GM12878 (cell line): ENCODE measurements around the gene LIMCH1. TPM values are rescaled to one million over a fixed set of nuclear protein-coding genes. Genes with fewer than 3 reads are reported as not detected.

Experiments
- ATAC-seq: fragments of 200-7000 bp; cut with Tn5 transposase; 3 replicates; pipeline ENCODE4 v1.9.1; 2020; ENCODE audit warnings: mild to moderate bottlenecking, moderate library complexity
- BruUV-seq: library from RNA; stranded (reverse); fragments of 400-500 nt; replicated peaks from 2 replicates; lab custom pipeline; 2021; lab: Mats Ljungman, UMichigan
- CTCF ChIA-PET: fragments of 300-600 bp; sonication (Branson Sonifier 250); formaldehyde crosslinking; extraction: SDS; loops from one replicate; lab custom pipeline; 2021; ENCODE audit warnings: inconsistent platforms; lab: Yijun Ruan, JAX
- POLR2A ChIA-PET: fragments of 350-600 bp; formaldehyde crosslinking; extraction: SDS; loops from one replicate; lab custom pipeline; 2021; ENCODE audit warnings: inconsistent platforms; lab: Charles Lee
- RAD21 ChIA-PET: fragments of 300-600 bp; sonication (Branson Sonifier 250); formaldehyde crosslinking; loops from one replicate; lab custom pipeline; 2023; ENCODE audit warnings: antibody characterized with exemption; ENCODE audit not compliant: unreplicated experiment; lab: Charles Lee
- SMC1A ChIA-PET: fragments of 300-600 bp; sonication (Branson Sonifier 250); formaldehyde crosslinking; loops from one replicate; lab custom pipeline; 2023; ENCODE audit not compliant: unreplicated experiment, uncharacterized antibody; lab: Charles Lee
- DNase-seq: peaks from one replicate; pipeline ENCODE4 v3.0.0-alpha.2; 2011; ENCODE audit warnings: low read depth, low spot score
- FAIRE-seq: peaks from 3 replicates; lab custom pipeline; 2011; peaks lifted over from hg19 to GRCh38; lab: Jason Lieb, UNC
- H2AFZ ChIP-seq: 2 replicates; pipeline ENCODE4 v1.6.0; 2011; ENCODE audit warnings: low read depth, low read length, control low read depth; ENCODE audit not compliant: control insufficient read depth
- H3K27ac ChIP-seq: 2 replicates; pipeline ENCODE4 v1.5.1; 2011; ENCODE audit warnings: control low read depth; ENCODE audit not compliant: control insufficient read depth, insufficient read depth
- H3K27me3 ChIP-seq, 2 experiments: replicated peaks in 1 of 2; 2 replicates each; pipeline versions ENCODE4 v1.6.0 to v1.6.1; 2011; ENCODE audit warnings: low read length in 1 of 2; ENCODE audit not compliant: control insufficient read depth in 2 of 2, insufficient read depth in 2 of 2
- H3K36me3 ChIP-seq, 2 experiments: 2 replicates each; pipeline ENCODE4 v1.5.1; 2011; ENCODE audit warnings: low read length in 1 of 2; ENCODE audit not compliant: control insufficient read depth in 2 of 2, insufficient read depth in 2 of 2
- H3K4me1 ChIP-seq: 2 replicates; pipeline ENCODE4 v1.6.1; 2011; ENCODE audit warnings: mild to moderate bottlenecking, low read length, moderate library complexity, mixed read lengths; ENCODE audit not compliant: control insufficient read depth, insufficient read depth
- H3K4me2 ChIP-seq: 2 replicates; pipeline ENCODE4 v1.6.0; 2011; ENCODE audit warnings: control low read depth; ENCODE audit not compliant: control insufficient read depth, insufficient read depth
- H3K4me3 ChIP-seq: fragments of 200-600 bp; sonication (generic); 2 replicates; pipeline ENCODE4 v1.5.1; 2016
- H3K79me2 ChIP-seq: 2 replicates; pipeline ENCODE4 v1.6.0; 2011; ENCODE audit warnings: low read length; ENCODE audit not compliant: control insufficient read depth, insufficient read depth
- H3K9ac ChIP-seq: 2 replicates; pipeline ENCODE4 v1.8.0; 2011; ENCODE audit warnings: low read length, control low read depth, mixed read lengths; ENCODE audit not compliant: control insufficient read depth, insufficient read depth
- H3K9me3 ChIP-seq: replicated peaks from 3 replicates; pipeline ENCODE4 v1.5.1; 2011; ENCODE audit warnings: mild to moderate bottlenecking, low read length; ENCODE audit not compliant: control insufficient read depth, insufficient read depth
- H4K20me1 ChIP-seq: 2 replicates; pipeline ENCODE4 v1.6.0; 2011; ENCODE audit not compliant: control insufficient read depth, insufficient read depth
- HCFC1 ChIP-seq: fragments of 150-350 bp; IDR thresholded peaks from 2 replicates; pipeline ENCODE4 v1.6.1; 2014; ENCODE audit warnings: low read length
- PKNOX1 ChIP-seq: fragments of 450-650 bp; IDR thresholded peaks from 2 replicates; pipeline ENCODE4 v1.6.1; 2016; ENCODE audit warnings: mild to moderate bottlenecking
- POU2F2 ChIP-seq: IDR thresholded peaks from 3 replicates; pipeline ENCODE4 v1.6.1; 2011; ENCODE audit warnings: low read depth, mild to moderate bottlenecking, low read length, borderline replicate concordance
- SMARCA5 ChIP-seq: fragments of 450-650 bp; IDR thresholded peaks from 2 replicates; pipeline ENCODE4 v1.6.1; 2017; ENCODE audit warnings: mild to moderate bottlenecking
- TAF1 ChIP-seq: IDR thresholded peaks from 2 replicates; pipeline ENCODE4 v1.6.1; 2011; ENCODE audit warnings: mild to moderate bottlenecking, low read depth, low read length, borderline replicate concordance
- ZBED1 ChIP-seq: IDR thresholded peaks from 2 replicates; pipeline ENCODE4 v1.6.1; 2016; ENCODE audit warnings: borderline replicate concordance
- ZBTB33 ChIP-seq: fragments of 450-650 bp; IDR thresholded peaks from 2 replicates; pipeline ENCODE4 v1.6.1; 2017; ENCODE audit warnings: mild to moderate bottlenecking
- WGBS: methylation state at CpG from one replicate; pipeline ENCODE4 v1.1.6; 2016; ENCODE audit warnings: low lambda C conversion rate; ENCODE audit not compliant: insufficient replicate concordance, insufficient coverage; ENCODE audit errors: missing lambda C conversion rate; 5-methylcytosine and 5-hydroxymethylcytosine counted together
- in situ Hi-C: fragments of 300-500 bp; cut with MboI; formaldehyde crosslinking; loops from 9 replicates; pipeline ENCODE4 v1.14.3; 2018; ENCODE audit warnings: mixed read lengths
- intact Hi-C: fragments of 100-400 bp; cut with micrococcal nuclease; formaldehyde crosslinking; loops from one replicate; pipeline ENCODE4 v1.14.2; 2022; ENCODE audit not compliant: unreplicated experiment
- polyA plus RNA-seq, 11 experiments: library from polyadenylated mRNA; depleted of rRNA in 4 of 11; unstranded in 6 of 11; stranded (reverse) in 5 of 11; fragments of >200 nt; fragmentation: Nextera tagmentation in 4 of 11; fragmentation: Illumina TruSeq in 1 of 11; extraction: Ambion mirVana in 4 of 11; extraction: Trizol in 1 of 11; gene quantifications; 1 replicate in 1 of 11; 2 replicates in 10 of 11; pipeline versions ENCODE4 v1.2.1 to v1.2.3, GENCODE V29; 2011 to 2016; ENCODE audit warnings: inconsistent platforms in 2 of 11, missing spikeins in 2 of 11, low read depth in 1 of 11
- total RNA-seq, 4 experiments: library from RNA; depleted of rRNA in 3 of 4; stranded (reverse); fragments of >200 nt in 3 of 4; fragmentation: Illumina TruSeq in 1 of 4; extraction: Trizol in 1 of 4; gene quantifications; 2 replicates each; pipeline versions ENCODE4 v1.2.1 to v1.2.3, GENCODE V29; 2013 to 2021
- TF ChIP-seq, protein P1 (sequence below): fragments of 450-650 bp; formaldehyde crosslinking; IDR thresholded peaks from 2 replicates; pipeline ENCODE4 v1.5.0; 2022; ENCODE audit warnings: mild to moderate bottlenecking, missing genetic modification characterization
- TF ChIP-seq, protein P2 (sequence below): fragments of 450-650 bp; IDR thresholded peaks from 2 replicates; pipeline ENCODE4 v1.6.1; 2018; ENCODE audit warnings: borderline replicate concordance, mild to moderate bottlenecking; ENCODE audit not compliant: partially characterized antibody

Gene LIMCH1
- total and polyA plus RNA-seq, 10 of the 15 experiments (the other 5 are each of a cell fraction or from before 2014, with no cell fraction given), result 0.07 to 0.15 TPM; not detected in 8

- TF ChIP-seq, protein P1, sequence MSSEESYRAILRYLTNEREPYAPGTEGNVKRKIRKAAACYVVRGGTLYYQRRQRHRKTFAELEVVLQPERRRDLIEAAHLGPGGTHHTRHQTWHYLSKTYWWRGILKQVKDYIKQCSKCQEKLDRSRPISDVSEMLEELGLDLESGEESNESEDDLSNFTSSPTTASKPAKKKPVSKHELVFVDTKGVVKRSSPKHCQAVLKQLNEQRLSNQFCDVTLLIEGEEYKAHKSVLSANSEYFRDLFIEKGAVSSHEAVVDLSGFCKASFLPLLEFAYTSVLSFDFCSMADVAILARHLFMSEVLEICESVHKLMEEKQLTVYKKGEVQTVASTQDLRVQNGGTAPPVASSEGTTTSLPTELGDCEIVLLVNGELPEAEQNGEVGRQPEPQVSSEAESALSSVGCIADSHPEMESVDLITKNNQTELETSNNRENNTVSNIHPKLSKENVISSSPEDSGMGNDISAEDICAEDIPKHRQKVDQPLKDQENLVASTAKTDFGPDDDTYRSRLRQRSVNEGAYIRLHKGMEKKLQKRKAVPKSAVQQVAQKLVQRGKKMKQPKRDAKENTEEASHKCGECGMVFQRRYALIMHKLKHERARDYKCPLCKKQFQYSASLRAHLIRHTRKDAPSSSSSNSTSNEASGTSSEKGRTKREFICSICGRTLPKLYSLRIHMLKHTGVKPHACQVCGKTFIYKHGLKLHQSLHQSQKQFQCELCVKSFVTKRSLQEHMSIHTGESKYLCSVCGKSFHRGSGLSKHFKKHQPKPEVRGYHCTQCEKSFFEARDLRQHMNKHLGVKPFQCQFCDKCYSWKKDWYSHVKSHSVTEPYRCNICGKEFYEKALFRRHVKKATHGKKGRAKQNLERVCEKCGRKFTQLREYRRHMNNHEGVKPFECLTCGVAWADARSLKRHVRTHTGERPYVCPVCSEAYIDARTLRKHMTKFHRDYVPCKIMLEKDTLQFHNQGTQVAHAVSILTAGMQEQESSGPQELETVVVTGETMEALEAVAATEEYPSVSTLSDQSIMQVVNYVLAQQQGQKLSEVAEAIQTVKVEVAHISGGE (CRISPR knock-in tag), result no peak
These were observed 4.7 kb downstream of the LIMCH1 start (continued) for GRCh38 chr4:41542526-41543275.

- RAD21 ChIA-PET, result no interaction called here
- CTCF ChIA-PET, result no interaction called here
- POLR2A ChIA-PET, result no interaction called here
- TF ChIP-seq ZBED1 (no peak), ZBTB33 (no peak), SMARCA5 (no peak), PKNOX1 (no peak), TAF1 (no peak), POU2F2 (no peak), HCFC1 (no peak)
- TF ChIP-seq, protein P2, sequence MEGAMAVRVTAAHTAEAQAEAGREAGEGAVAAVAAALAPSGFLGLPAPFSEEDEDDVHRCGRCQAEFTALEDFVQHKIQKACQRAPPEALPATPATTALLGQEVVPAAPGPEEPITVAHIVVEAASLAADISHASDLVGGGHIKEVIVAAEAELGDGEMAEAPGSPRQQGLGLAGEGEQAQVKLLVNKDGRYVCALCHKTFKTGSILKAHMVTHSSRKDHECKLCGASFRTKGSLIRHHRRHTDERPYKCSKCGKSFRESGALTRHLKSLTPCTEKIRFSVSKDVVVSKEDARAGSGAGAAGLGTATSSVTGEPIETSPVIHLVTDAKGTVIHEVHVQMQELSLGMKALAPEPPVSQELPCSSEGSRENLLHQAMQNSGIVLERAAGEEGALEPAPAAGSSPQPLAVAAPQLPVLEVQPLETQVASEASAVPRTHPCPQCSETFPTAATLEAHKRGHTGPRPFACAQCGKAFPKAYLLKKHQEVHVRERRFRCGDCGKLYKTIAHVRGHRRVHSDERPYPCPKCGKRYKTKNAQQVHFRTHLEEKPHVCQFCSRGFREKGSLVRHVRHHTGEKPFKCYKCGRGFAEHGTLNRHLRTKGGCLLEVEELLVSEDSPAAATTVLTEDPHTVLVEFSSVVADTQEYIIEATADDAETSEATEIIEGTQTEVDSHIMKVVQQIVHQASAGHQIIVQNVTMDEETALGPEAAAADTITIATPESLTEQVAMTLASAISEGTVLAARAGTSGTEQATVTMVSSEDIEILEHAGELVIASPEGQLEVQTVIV, result no peak
These were observed 7.3 kb downstream of the LIMCH1 start for GRCh38 chr4:41545238-41545637.

More at GRCh38 chr4:41545238-41545637, 7.3 kb downstream of the LIMCH1 start:
- in situ Hi-C loops (no loop called here), intact Hi-C loops (no loop called here)
- Histone ChIP-seq H3K27me3 (0 out of 4 replicates have a peak, but pooled peaks cover 0 to 4% of the 10 kb centered on the region in 2 experiments), H3K79me2 (no peaks in the 10 kb centered on the region), H3K4me2 (no peak overlapping the region), H4K20me1 (no peaks in the 10 kb centered on the region), H3K4me1 (no peaks in the 10 kb centered on the region), H2AFZ (no peak overlapping the region), H3K4me3 (no peak overlapping the region), H3K9me3 (no peaks in the 10 kb centered on the region), H3K27ac (no peak overlapping the region), H3K36me3 (no peaks in the 10 kb centered on the region), H3K9ac (no peak overlapping the region)
- SMC1A ChIA-PET, result no interaction called here
- ATAC-seq, result no peak
- FAIRE-seq, result no peak
- 12% methylated on average over 6 of the region's 6 CpGs for whole genome bisulfite sequencing
- no peak for DNase-seq
- no TSS peak for BruUV-seq
